ENCODE measurements around the gene EXT2.

DNA sequence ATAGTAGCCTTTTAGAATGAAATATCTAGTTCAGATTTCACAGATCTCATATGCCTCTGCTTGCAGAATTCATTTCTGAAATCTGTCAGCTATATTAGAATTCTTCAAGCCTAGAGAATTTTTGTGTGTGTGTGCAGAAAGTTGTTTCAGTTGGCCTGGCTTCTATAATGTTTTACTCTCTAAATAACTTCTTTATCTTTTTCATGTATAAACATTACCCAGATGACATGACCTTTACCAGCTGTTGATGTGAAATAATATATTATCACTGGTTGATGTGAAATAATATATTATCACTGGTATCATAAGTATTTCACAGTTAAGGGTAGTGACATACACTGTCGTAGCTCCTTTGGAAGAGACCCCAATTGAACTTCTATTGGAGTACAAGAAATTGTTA is 141.7 kb downstream of the EXT2 start:
- TF ChIP-seq CTCF (IDR thresholded peaks at IDR 0.05) (no peak), POLR2A (IDR thresholded peaks at IDR 0.05) (no peak)
